Left hindlimb (tissue), 1 donor: ENCODE measurements around the gene ZBTB8B.
A peak's percentile ranks its signal among the peaks of the same experiment; 100 is the strongest.
"Not testable (repeated sequence)": the region's sequence is repeated elsewhere in the genome, so short reads cannot be mapped to it uniquely, and the experiment has no call there.

Experiments
- DNase-seq: peaks from one replicate; pipeline ENCODE4 v3.0.0-alpha.2; 2018

ZBTB8B gene

DNA sequence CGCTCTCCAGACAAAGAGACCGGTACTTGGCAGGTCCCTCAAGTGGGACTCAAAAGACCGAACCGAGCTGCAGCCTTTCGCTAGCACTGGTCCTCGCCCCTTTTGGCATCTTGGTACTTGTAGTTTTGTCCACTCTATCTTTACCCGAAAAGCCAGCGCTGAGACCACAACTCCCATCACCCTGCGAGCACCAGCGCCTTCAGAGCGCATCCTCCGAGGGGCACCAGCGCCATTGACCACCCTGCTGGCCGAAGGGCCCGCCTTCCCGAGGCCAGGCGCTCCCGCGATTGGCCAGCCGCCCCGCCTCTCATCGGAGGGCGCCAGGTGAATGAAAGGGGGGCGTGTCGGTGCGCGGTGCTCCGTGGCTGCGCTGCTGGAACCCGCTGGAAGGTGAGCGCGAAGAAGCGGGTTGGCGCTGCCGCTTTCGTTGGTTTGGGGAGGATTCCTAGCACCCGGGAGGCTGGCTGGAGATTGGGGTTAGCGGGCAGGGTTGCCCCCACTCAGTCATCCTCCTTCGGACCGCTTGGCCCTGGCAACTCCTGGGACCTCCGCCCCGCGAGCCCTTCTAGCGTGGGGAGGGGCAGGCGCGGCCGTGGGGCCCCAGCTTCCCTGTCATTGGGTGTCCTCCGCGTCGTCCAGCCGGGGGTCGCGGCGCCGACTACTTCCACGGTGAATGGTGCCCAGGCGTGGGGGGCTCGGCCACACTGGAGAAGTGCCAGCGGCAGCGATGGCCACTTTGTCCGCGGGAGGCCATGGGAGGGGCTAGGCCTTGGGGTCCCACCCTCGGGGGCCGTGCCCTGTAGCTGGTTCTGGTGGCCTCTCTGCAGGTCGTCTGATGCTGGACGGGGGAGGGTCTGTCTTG lies at the start of gene ZBTB8B:
Gene ZBTB8B, plus strand, starts transcription at position 357 of the 862 bp plus-strand sequence. CDS start 5,553 bp downstream, outside the sequence.
- DNase-seq, result peak; percentile 90

DNA sequence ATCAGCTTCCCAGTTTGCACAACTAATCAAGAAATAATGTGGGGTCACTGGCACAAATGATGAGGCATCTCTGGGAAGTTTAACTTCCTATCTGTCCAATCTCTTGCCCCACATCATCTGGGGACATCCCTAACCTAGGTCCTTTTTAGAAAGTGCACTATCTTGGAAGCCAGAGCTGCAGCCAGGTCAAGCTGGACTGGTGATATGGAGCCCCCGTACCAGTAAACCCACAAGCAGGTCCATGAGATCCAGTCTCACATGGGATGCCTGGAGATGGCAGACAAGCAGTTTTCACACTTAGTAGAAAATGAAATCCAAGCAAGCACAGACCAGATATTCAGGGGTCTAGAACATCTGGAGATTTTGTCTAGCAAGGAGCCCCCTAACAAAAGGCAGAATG lies 43.1 kb upstream of the ZBTB8B start:
- no peak for DNase-seq

DNA sequence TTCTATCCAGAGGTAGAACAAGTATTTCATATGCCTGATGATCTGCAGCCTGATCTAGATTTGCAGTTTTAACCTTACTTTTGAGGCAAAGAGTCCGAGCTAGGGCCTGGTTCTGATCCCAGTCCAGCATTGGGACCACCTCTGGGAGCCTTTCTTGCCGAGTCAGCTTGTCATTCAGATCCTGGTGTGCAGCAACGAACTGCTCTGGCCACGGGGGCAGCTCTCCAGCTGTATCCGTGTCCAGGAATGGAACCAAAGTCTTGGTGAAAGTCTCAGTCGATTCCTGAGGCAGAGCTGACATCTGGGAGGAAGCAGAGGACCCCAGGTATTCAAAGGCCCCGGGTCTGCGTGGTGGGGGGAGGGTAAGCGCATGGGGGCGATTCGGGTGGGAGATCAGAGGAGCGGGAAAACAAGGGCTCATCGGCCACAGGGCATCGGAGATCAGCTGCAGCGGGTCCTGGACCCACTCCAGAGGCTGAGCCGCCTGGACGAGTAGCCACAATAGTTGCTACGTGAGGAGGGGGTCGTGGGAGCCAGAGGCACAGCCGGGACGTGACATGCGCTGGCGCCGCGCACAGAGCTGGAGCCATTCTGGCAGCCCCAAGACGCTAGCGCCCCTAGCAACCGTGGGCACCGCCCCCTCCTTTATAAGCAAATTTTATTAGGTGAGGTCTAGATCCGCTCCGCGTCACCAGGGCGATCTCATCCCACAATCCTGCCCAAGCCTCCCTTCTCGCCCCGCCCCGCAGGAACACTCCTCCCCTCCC lies 38.2 kb upstream of the ZBTB8B start:
- DNase-seq, result peak; percentile 44

DNA sequence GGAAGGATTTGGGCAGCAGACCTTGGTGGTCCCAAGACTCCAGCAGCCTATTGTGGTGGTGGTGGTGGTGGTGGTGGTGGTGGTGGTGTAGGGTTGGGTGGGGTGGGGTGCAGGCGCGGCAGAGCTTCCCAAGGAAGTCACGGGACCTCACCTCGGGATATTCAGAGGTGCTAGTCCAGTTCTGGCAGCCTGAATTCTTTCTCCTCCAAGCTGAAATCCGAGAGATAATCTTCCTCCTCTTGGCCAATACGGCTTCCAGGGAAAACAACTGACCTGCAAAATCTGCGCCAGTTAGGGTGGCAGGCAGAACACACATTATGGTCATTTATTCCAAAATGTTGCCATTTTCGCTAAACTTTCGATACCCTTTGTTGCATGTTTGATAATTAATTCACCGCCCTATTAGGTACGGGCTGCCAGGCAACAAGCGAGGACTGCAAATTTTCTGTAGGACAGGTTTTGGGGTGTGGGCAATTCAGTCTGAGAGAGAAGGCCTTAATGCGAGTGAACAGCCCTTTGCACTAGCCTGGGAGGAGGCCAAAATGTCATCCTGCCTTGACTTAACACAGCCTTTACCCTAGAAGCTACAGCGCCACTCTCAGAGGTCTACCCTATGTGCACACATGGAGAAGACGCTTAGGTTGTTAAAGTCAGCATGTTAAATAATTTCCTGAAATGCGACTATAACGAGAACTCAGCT lies 37.5 kb upstream of the ZBTB8B start:
- DNase-seq, result no peak

DNA sequence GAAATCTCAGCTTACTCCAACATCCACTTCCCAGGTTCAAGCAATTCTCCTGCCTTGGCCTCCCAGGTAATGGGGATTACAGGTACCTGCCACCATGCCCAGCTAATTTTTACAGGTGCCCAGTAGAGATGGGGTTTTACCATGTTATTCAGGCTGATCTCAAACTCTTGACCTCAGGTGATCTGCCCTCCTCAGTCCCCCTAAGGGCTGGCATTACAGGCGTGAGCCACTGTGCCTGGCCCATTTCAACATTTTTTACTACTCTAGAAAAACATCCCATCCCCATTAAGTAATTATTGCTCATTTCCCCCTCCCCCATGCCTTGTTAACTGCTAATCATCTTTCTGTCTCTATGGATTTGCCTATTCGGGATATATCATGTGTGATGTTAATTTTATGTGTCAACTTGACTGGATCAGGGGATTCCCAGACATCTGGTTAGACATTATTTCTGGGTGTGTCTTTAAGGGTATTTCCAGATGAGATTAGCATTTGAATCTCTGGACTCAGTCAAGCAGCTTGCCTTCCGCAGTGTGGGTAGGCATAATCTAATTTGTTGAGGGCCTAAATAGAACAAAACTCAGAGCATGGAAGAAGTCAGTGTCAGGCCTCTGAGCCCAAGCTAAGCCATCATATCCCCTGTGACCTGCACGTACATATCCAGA lies 33.0 kb upstream of the ZBTB8B start:
- DNase-seq, result no peak

DNA sequence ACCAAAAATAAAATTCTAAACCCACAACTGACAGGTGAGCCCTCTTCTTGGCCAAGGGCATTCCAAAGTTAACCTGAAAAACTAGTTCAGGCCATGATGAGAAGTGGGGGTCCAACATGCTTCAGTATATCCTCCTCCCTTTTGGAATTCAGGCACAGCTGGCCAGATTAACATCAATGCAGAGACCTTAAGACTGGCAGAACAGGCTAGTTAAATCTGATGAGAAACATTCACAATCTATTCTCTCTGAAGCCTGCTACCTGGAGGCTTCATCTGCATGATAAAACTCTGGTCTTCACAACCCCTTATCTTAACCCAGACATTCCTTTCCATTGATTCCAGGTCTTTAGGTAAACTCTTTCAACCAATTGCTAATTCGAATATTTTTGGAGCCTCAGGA lies 26.7 kb upstream of the ZBTB8B start:
- DNase-seq, result no peak

DNA sequence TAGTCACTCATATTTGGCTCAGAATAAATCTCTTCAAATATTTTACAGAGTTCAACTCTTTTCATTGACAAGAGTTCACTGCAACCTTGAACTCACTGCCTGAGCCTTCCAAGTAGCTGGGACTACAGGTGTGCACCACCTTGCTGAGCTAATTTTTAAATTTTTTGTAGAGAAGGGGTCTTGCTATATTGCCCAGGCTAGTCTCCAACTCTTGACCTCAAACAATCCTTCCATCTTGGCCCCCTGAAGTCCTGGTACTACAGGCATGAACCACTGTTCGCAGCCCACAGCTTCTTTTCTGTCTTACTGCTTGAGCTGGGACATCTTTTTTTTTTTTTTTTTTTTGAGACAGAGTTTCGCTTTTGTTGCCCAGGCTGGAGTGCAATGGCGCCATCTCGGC lies 26.1 kb upstream of the ZBTB8B start:
- not testable (repeated sequence) for DNase-seq

DNA sequence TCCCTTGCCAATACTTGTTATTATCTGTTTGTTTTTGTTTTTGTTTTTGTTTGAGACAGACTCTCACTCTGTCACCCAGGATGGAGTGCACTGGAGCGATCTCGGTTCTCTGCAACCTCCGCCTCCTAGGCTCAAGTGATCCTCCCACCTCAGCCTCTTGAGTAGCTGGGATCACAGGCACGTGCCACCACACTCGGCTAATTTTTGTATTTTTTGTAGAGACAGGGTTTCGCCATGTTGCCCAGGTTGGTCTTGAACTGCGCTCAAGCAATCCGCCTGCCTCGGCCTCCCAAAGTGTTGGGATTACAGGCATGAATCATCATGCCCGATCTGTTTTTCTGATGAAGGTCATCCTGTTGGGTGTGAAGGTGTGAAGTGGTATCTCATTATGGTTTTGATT lies 23.4 kb upstream of the ZBTB8B start:
- DNase-seq, result not testable (repeated sequence)

DNA sequence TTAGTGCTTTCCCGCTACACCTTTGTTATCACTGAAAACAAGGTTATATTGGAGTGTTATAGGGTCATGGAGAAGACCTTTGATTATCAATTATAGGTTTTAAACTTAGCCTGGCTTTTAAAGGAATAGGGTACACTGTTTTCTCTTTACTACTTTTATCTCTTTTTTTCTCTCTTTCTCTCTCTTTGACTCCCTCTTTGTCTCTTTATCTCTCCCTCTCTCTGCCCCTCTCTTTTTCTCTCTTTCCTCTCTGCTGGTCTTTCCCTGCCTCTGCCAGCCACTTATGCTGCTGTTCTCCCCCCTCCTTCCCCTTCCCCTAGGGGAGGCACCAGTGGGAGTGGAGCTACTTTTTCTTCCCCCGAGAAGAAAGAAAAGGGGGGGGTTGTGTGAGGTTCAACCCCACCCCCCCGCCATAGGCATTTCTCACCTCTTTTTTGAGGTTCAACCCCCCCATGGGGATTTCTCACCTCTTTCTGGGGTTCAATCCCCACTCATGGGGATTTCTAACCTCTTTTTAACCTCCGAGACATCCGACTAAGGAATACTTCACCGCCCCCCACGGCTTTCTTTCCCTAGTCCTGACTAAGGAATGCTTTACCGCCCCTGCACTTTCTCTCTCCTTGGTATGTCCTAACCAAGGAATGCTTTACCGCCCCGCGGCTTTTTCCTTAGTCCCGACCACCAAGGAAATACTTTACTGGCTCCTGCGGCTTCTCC lies 17.2 kb upstream of the ZBTB8B start:
- no peak for DNase-seq

DNA sequence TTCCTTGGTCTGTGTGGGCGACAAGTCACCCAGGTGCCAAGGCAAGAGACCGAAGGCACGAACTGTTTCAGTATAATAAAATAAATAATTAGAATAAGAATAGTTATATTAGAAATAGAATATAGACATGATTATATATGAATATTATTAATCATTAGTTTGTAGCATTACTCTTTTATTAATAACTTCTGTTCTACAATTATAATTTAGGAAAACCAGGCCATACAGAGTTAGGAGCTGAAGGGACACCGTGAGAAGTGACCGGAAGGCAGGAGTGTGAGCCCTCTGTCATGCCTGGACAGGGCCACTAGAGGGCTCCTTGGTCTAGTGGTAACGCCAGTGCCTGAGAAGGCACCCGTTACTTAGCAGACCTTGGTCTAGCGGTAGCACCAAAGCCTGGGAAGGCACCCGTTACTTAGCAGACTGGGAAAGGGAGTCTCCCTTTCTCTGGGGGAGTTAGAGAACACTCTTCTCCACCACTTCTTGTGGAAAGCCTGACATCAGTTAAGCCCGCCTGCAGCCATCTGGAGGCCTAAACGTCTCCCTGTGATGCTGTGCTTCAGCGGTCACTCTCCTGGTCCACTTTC lies 16.6 kb upstream of the ZBTB8B start:
- DNase-seq, result peak; percentile 66

DNA sequence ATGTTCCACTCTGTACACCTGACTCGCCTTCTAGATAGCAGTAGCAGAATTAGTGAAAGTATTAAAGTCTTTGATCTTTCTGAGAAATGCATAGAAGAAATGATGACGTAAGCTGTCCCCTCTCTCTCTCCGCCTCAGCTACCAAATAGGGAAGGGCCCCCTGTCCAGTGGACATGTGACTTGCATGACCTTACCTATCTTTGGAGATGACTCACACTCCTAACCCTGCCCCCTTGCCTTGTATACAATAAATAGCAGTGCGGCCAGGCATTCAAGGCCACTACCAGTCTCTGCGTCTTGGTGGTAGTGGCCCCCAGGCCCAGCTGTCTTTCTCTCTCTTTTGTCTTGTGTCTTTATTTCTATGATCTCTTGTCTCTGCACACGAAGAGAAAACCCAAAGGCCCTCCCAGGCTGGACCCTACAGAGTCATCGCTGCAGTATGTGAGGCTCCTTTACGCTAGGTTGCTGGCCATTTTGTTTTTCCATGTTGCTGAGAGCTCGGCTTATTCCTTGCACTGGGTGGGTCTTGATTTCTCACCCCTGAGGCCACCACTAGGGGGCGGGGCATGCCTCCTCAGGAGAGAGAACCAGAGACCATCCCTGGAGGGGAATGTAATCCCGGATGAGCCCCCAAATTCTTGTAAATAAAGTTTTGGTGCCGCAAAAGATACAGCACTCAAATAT lies 16.0 kb upstream of the ZBTB8B start:
- no peak for DNase-seq

DNA sequence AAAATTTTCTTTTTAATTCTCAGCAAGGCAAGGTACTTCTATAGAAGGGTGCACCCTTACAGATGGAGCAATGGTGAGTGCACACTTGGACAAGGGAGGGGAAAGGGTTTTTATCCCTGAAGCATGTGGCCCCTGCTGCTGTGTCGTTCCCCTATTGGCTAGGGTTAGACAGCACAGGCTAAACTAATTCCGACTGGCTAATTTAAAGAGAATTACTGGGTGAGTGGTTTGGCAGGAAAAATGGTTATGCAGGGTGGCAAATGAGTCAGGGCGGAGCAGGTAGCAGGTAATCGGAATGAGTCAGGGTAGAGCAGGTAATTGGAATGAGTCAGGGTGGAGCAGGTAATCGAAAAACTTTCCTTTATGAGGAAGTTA lies 15.4 kb upstream of the ZBTB8B start:
- not testable (repeated sequence) for DNase-seq

DNA sequence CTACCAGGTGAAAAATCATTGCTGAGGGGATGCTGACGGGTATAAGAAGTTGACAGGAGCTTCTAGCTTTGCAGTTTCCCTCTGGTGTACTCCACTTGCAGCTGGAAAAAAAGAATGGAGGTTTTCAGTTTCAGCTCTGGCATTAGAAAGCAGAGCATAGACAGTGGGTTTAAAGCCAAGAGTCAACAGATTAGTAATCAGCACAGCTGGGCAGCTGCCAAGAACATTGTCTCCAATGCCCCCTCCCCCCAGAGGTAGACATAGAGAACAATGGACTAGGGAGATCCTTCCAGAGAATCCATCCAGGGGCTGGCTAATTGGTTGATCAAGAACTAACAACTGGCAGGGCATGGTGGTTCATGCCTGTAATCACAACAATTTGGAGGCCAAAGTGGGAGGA lies 10.1 kb upstream of the ZBTB8B start:
- DNase-seq, result no peak

DNA sequence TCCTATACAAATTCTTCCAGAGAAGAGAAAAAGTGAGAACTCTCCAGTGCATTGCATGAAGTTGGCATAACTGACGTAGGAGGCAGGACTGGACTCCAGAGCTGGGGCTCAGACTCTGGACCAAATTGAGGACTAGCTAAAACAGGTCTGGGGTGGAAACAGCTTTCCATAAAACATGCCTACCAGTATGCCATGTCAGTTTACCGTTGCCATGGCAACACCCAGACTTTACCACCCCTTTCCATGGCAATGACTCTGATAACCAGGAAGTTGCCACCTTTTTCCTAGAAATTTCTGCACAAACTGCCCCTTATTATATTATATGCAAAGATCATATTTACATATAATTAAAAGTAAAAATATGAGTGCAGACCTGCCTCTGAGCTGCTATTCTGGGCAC lies 8.9 kb upstream of the ZBTB8B start:
- DNase-seq, result no peak

DNA sequence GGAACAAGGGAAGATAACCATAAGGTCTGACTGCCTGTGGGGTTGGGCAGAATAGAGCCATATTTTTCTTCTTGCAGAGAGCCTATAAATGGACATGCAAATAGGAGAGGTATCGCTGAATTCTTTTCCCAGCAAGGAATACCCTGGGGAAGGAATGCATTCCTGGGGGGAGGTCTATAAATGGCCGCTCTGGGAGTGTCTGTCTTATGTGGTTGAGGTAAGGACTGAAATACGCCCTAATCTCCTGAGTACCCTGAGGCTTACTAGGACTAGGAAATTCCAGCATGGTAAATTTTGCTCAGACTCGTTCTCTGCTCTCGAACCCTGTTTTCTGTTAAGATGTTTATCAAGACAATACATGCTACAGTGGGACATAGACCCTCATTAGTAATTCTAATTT lies 6.1 kb upstream of the ZBTB8B start:
- DNase-seq, result not testable (repeated sequence)

DNA sequence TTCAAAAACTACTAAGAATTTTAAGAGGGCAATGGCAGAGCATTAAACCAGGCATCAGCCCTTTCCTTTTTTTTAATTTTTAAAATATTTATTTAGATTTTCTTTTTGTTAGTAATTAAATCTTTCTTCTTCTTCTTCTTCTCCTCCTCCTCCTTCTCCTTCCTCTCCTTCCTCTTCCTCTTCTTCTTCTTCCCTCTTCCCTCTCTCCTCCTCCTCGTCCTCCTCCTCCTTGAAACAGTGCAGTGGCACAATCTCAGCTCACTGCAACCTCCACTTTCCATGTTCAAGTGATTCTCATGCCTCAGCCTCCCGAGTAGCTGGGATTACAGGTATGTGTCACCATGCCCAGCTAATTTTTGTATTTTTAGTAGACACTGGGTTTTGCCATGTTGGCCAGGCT lies 1.9 kb upstream of the ZBTB8B start:
- not testable (repeated sequence) for DNase-seq

DNA sequence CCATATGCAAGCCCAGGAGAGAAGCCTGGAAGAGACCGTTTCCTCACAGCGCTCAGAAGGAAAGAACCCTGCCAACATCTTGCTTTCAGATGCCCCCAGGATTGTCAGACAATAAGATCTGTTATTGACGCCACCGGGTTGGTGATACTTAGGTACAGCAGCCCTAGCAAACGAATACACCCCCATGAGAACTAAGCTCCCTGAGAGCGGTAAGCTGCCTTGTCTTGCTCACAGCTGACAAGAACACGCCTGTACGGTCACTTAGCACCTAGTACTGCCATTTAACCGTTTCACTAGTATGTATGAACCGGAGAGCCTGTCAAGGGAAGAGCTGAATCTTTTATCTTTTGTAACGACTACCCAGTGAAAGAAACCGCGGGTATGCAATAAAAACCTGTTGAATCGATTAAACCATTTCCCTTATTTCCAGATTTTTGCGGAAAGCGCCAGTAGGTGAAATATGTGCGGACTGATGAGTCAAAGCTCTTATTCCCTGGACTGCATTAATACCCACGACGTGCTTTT lies 619 bp upstream of the ZBTB8B start:
- no peak for DNase-seq

DNA sequence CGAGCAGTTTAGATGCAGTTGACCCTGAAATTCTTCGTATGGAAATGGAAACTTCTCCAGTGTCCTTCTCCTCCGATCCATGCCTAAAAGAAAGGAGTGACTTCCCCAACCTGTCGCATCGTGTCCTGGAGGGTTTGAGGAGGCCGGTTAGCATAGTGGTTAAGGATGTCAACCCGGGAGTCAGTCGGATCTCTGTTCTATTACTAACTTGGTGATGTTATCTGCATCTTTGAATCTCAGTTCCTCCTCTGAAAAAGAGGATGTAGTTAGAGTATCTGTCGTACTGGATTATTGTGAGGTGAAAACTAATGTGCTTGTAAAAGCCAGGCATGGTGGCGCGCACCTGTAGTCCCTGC lies 684 bp downstream of the ZBTB8B start:
- no peak for DNase-seq

DNA sequence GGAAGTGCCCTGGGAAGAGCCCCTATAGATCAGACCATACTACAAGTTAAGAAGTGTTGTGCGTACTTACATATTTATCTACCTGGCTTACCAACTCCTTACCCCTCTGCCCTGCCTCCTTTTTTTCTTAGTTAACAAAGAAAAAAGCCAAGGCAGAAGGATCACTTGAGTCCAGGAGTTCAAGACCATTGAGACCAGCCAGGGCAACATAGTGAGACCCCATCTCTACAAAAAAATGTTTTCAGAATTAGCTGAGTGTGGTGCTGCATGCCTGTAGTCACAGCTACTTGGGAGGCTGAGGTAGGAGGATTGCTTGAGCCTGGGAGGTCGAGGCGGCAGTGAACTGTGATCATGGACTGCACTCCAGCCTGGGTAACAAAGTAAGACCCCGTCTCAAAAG lies 1.9 kb downstream of the ZBTB8B start:
- DNase-seq, result no peak

DNA sequence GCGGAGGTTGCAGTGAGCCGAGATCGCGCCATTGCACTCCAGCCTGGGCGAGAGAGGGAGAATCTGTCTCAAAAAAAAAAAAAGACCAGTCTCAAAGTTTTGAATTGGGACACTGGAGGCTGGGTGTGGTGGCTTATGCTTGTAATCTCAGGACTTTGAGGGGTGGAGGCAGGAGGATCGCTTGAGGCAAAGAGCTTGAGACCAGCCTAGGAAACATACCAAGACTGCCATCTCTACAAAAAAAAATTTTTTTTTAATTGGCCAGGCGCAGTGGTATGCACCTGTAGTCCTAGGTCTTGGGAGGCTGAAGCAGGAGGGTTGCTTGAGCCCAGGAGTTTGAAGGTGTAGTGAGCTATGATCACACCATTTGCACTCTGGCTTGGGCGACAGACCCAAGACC lies 3.9 kb downstream of the ZBTB8B start:
- DNase-seq, result no peak

DNA sequence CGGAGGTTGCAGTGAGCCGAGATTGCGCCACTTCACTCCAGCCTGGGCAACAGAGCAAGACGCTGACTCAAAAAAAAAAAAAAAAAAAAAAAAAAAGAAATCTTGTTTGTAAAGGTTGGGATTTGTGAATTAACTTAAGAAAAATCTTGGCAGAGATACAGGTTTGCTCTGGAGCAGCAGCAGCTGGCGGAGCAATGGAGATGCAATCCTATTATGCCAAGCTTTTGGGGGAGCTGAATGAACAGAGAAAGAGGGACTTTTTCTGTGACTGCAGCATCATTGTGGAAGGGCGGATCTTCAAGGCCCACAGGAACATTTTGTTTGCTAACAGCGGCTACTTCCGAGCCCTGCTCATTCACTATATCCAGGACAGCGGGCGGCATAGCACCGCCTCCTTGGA lies 5.6 kb downstream of the ZBTB8B start:
- no peak for DNase-seq
